Loucy (cell line): Measurements from ENCODE around the gene GTPBP1.
A peak's percentile ranks its signal among the peaks of the same experiment; 100 is the strongest.

Experiments used
- H2AFZ ChIP-seq: fragments of 200-600 bp; sonication (generic); 2 replicates; pipeline ENCODE4 v1.6.0; 2016; ENCODE audit warnings: antibody characterized with exemption, mild to moderate bottlenecking, low read length, moderate library complexity
- H3F3A ChIP-seq: fragments of 200-600 bp; 2 replicates; pipeline ENCODE4 v1.6.0; 2016; ENCODE audit warnings: antibody characterized with exemption, low read depth, mild to moderate bottlenecking
- H3K27me3 ChIP-seq: fragments of 200-600 bp; sonication (generic); 2 replicates; pipeline ENCODE4 v1.6.1; 2014; ENCODE audit warnings: low read length, mild to moderate bottlenecking; ENCODE audit not compliant: insufficient read depth, poor library complexity, severe bottlenecking
- H3K36me3 ChIP-seq: fragments of 200-600 bp; sonication (generic); 2 replicates; pipeline ENCODE4 v1.6.1; 2016; ENCODE audit warnings: low read length; ENCODE audit not compliant: insufficient read depth
- H3K4me1 ChIP-seq: fragments of 200-600 bp; sonication (generic); 2 replicates; pipeline ENCODE4 v1.5.1; 2014; ENCODE audit warnings: low read length, mild to moderate bottlenecking; ENCODE audit not compliant: insufficient read depth, poor library complexity, severe bottlenecking
- H3K4me2 ChIP-seq: fragments of 200-600 bp; sonication (generic); 2 replicates; pipeline ENCODE4 v1.6.0; 2014; ENCODE audit warnings: antibody characterized with exemption, low read length, low read depth, mild to moderate bottlenecking; ENCODE audit not compliant: poor library complexity, severe bottlenecking
- H3K4me3 ChIP-seq: fragments of 200-600 bp; sonication (generic); 2 replicates; pipeline ENCODE4 v1.5.1; 2014; ENCODE audit warnings: low read length, mild to moderate bottlenecking, mixed read lengths; ENCODE audit not compliant: poor library complexity, severe bottlenecking
- H3K79me2 ChIP-seq: fragments of 200-600 bp; sonication (generic); 2 replicates; pipeline ENCODE4 v1.6.1; 2014; ENCODE audit warnings: low read length; ENCODE audit not compliant: insufficient read depth
- H3K9ac ChIP-seq: fragments of 200-600 bp; sonication (generic); 2 replicates; pipeline ENCODE4 v1.6.0; 2014; ENCODE audit warnings: mild to moderate bottlenecking, low read depth, low read length, moderate library complexity; ENCODE audit not compliant: poor library complexity, severe bottlenecking
- H3K9me2 ChIP-seq: fragments of 200-600 bp; sonication (generic); replicated peaks from 2 replicates; pipeline ENCODE4 v1.6.1; 2016; ENCODE audit warnings: low read depth, low read length, mixed read lengths
- H3K9me3 ChIP-seq: fragments of 200-600 bp; sonication (generic); 2 replicates; pipeline ENCODE4 v1.6.1; 2014; ENCODE audit warnings: mild to moderate bottlenecking, antibody characterized with exemption, low read length, low read depth; ENCODE audit not compliant: insufficient read depth
- H4K20me1 ChIP-seq: fragments of 200-600 bp; sonication (generic); 2 replicates; pipeline ENCODE4 v1.6.0; 2014; ENCODE audit warnings: antibody characterized with exemption, low read length, mild to moderate bottlenecking; ENCODE audit not compliant: insufficient read depth, poor library complexity, severe bottlenecking
- CTCF ChIP-seq: fragments of 200-600 bp; sonication (generic); conservative IDR thresholded peaks from 2 replicates; pipeline ENCODE4 v1.5.1; 2014; ENCODE audit warnings: mild to moderate bottlenecking, antibody characterized with exemption, low read length
- EZH2phosphoT487 ChIP-seq: fragments of 200-600 bp; IDR thresholded peaks from 2 replicates; pipeline ENCODE4 v1.6.1; 2018; ENCODE audit warnings: antibody characterized with exemption, mild to moderate bottlenecking, moderate library complexity, borderline replicate concordance

The GTPBP1 gene

GRCh38 chr22:38731703-38732161 lies 26.0 kb downstream of the GTPBP1 start:
- no peaks in the 10 kb centered on the region for H3K27me3 ChIP-seq
- no peak overlapping the region for H3K9ac ChIP-seq
- no peaks in the 10 kb centered on the region for H3K79me2 ChIP-seq
- H3K4me1 ChIP-seq, result no peaks in the 10 kb centered on the region
- H3K4me3 ChIP-seq, result no peak overlapping the region
- peaks cover 82% of the 10 kb centered on the region; the same call in 1 of the 2 replicates for H3K36me3 ChIP-seq
- no peak for TF ChIP-seq CTCF
- TF ChIP-seq EZH2phosphoT487, result no peak
- H2AFZ ChIP-seq, result no peak overlapping the region
- H4K20me1 ChIP-seq, result peaks cover 3% of the 10 kb centered on the region
- no peaks in the 10 kb centered on the region for H3K9me2 ChIP-seq
- H3F3A ChIP-seq, result no peaks in the 10 kb centered on the region
- H3K4me2 ChIP-seq, result no peak overlapping the region
- H3K9me3 ChIP-seq, result no peaks in the 10 kb centered on the region

GRCh38 chr22:38732251-38732815 lies 26.6 kb downstream of the GTPBP1 start:
- Histone ChIP-seq H3F3A (no peaks in the 10 kb centered on the region), H3K4me2 (no peak overlapping the region), H3K79me2 (no peaks in the 10 kb centered on the region), H2AFZ (no peak overlapping the region), H4K20me1 (peaks cover 3% of the 10 kb centered on the region), H3K4me3 (no peak overlapping the region), H3K27me3 (no peaks in the 10 kb centered on the region), H3K9ac (no peak overlapping the region), H3K36me3 (peaks cover 82% of the 10 kb centered on the region; the same call in 1 of the 2 replicates), H3K9me2 (no peaks in the 10 kb centered on the region), H3K4me1 (no peaks in the 10 kb centered on the region), H3K9me3 (no peaks in the 10 kb centered on the region)
- TF ChIP-seq CTCF (no peak), EZH2phosphoT487 (no peak)

GRCh38 chr22:38733329-38733723 lies 27.6 kb downstream of the GTPBP1 start:
- no peak overlapping the region for H3K4me2 ChIP-seq
- no peaks in the 10 kb centered on the region for H3K27me3 ChIP-seq
- no peaks in the 10 kb centered on the region for H3F3A ChIP-seq
- peaks cover 3% of the 10 kb centered on the region for H4K20me1 ChIP-seq
- H3K36me3 ChIP-seq, result peaks cover 82% of the 10 kb centered on the region; the same call in 1 of the 2 replicates
- no peak overlapping the region for H3K4me3 ChIP-seq
- no peaks in the 10 kb centered on the region for H3K9me2 ChIP-seq
- no peak overlapping the region for H2AFZ ChIP-seq
- no peaks in the 10 kb centered on the region for H3K79me2 ChIP-seq
- TF ChIP-seq CTCF (peak; percentile 90), EZH2phosphoT487 (no peak)
- no peaks in the 10 kb centered on the region for H3K9me3 ChIP-seq
- H3K9ac ChIP-seq, result no peak overlapping the region
- no peaks in the 10 kb centered on the region for H3K4me1 ChIP-seq
